ENCODE data around the gene AP2A1. TPM values are rescaled to one million over a fixed set of nuclear protein-coding genes. Genes with fewer than 3 reads are reported as not detected.
A peak's percentile ranks its signal among the peaks of the same experiment; 100 is the strongest.

Gene AP2A1
- total and polyA plus RNA-seq, 10 of the 15 experiments (the other 5 are each of a cell fraction or from before 2014, with no cell fraction given) = 0.68 to 78.8 (median 33.8) TPM

GRCh38 chr19:49814010-49814409, 47.2 kb downstream of the AP2A1 start:
- H3K4me3 ChIP-seq = no peak overlapping the region
- H3K27ac ChIP-seq (ENCODE audit: control insufficient read depth, insufficient read depth) = no peak overlapping the region
- no TSS peak for BruUV-seq (replicated peaks)
- ChIA-PET SMC1A (ENCODE audit: uncharacterized antibody, unreplicated experiment) (interaction anchor here (1.0 to 2.3 kb wide), 2 partner anchors 29 to 55 kb away, joined by 3 to 6 read pairs; no protein-coding TSS in a partner anchor), RAD21 (ENCODE audit: unreplicated experiment) (interaction anchor here (0.6 to 1.4 kb wide), 2 partner anchors 56 to 96 kb away, joined by 3 to 12 read pairs; no protein-coding TSS in a partner anchor), CTCF (no interaction called here), POLR2A (interaction anchor here (0.7 to 1.5 kb wide), 2 partner anchors 37 to 1485 kb away, joined by 3 to 6 read pairs; partner anchors contain the start of gene PTOV1)
- no peak for TF ChIP-seq SREBF1 (IDR thresholded peaks at IDR 0.05; ENCODE audit: low read length)
- no peak for TF ChIP-seq NFYB (IDR thresholded peaks at IDR 0.05; ENCODE audit: insufficient read depth, low read depth, low read length)
- TF ChIP-seq TCF3 (IDR thresholded peaks at IDR 0.05; ENCODE audit: borderline replicate concordance, insufficient read depth, low read depth, low read length) = no peak
- no peak for TF ChIP-seq EGR1 (IDR thresholded peaks at IDR 0.05; ENCODE audit: borderline replicate concordance in 1 of 2, low read depth in 2 of 2, low read length in 2 of 2)
- peak overlapping the region; percentile 88 for H3K4me2 ChIP-seq (ENCODE audit: control insufficient read depth, insufficient read depth)
- peaks cover 9% of the 10 kb centered on the region for H3K79me2 ChIP-seq (ENCODE audit: control insufficient read depth, insufficient read depth, low read length)
- H3K9ac ChIP-seq (ENCODE audit: control insufficient read depth, insufficient read depth, low read length) = no peak overlapping the region
- no peaks in the 10 kb centered on the region for H3K27me3 ChIP-seq (replicated peaks in 1 of 2; ENCODE audit: control insufficient read depth in 2 of 2, insufficient read depth in 2 of 2, low read length in 1 of 2)
- in situ Hi-C loops (cut with MboI) (no loop called here), intact Hi-C loops (cut with micrococcal nuclease; ENCODE audit: unreplicated experiment) (no loop called here)
- no peaks in the 10 kb centered on the region for H4K20me1 ChIP-seq (ENCODE audit: control insufficient read depth, insufficient read depth)
- H2AFZ ChIP-seq (ENCODE audit: control insufficient read depth, low read depth, low read length) = peak overlapping the region; percentile 94
- H3K36me3 ChIP-seq (ENCODE audit: control insufficient read depth in 2 of 2, insufficient read depth in 2 of 2, low read length in 1 of 2) = no peaks in the 10 kb centered on the region
- 67% methylated on average over 1 of the region's 1 CpG for WGBS (ENCODE audit: insufficient coverage, insufficient replicate concordance, low lambda C conversion rate, missing lambda C conversion rate)
- DNase-seq (ENCODE audit: low read depth, low spot score) = no peak
- H3K4me1 ChIP-seq (ENCODE audit: control insufficient read depth, insufficient read depth, low read length) = peaks cover 7% of the 10 kb centered on the region
- no peaks in the 10 kb centered on the region for H3K9me3 ChIP-seq (replicated peaks; ENCODE audit: control insufficient read depth, insufficient read depth, low read length)
- ATAC-seq = no peak
- FAIRE-seq = no peak

- H3K36me3 ChIP-seq (ENCODE audit: control insufficient read depth in 2 of 2, insufficient read depth in 2 of 2, low read length in 1 of 2) = peaks cover 0 to 6% of the 10 kb centered on the region in 2 experiments; a peak in 2 of 4 replicates
- peaks cover 8% of the 10 kb centered on the region for H3K4me1 ChIP-seq (ENCODE audit: control insufficient read depth, insufficient read depth, low read length)
- CTCF ChIA-PET = no interaction called here
- no TSS peak for BruUV-seq (replicated peaks)
- in situ Hi-C loops (cut with MboI) = no loop called here
- DNase-seq (ENCODE audit: low read depth, low spot score) (no peak), ATAC-seq (no peak), FAIRE-seq (no peak)
- intact Hi-C loops (cut with micrococcal nuclease; ENCODE audit: unreplicated experiment) = no loop called here
- no peak overlapping the region for H3K4me3 ChIP-seq
- H3K4me2 ChIP-seq (ENCODE audit: control insufficient read depth, insufficient read depth) = no peak overlapping the region
- H3K9ac ChIP-seq (ENCODE audit: control insufficient read depth, insufficient read depth, low read length) = no peak overlapping the region
- RAD21 ChIA-PET (ENCODE audit: unreplicated experiment) = no interaction called here
- H3K27me3 ChIP-seq (replicated peaks in 1 of 2; ENCODE audit: control insufficient read depth in 2 of 2, insufficient read depth in 2 of 2, low read length in 1 of 2) = no peaks in the 10 kb centered on the region
- no peak overlapping the region for H3K27ac ChIP-seq (ENCODE audit: control insufficient read depth, insufficient read depth)
- H2AFZ ChIP-seq (ENCODE audit: control insufficient read depth, low read depth, low read length) = no peak overlapping the region
- peaks cover 24% of the 10 kb centered on the region for H3K79me2 ChIP-seq (ENCODE audit: control insufficient read depth, insufficient read depth, low read length)
- TF ChIP-seq TBL1XR1 (IDR thresholded peaks at IDR 0.05; ENCODE audit: low read depth, low read length) = no peak
- TF ChIP-seq HSF1 (IDR thresholded peaks at IDR 0.05; ENCODE audit: low read depth, low read length) = no peak
- TF ChIP-seq IRF4 (IDR thresholded peaks at IDR 0.05; ENCODE audit: low read depth, low read length) = no peak
- TF ChIP-seq DPF2 (IDR thresholded peaks at IDR 0.05) = no peak
- no peak for TF ChIP-seq ZNF687 (IDR thresholded peaks at IDR 0.05)
- no peak for TF ChIP-seq NFYA (IDR thresholded peaks at IDR 0.05; ENCODE audit: borderline replicate concordance, low read depth, low read length)
- 74% methylated on average over 14 of the region's 14 CpGs for WGBS (ENCODE audit: insufficient coverage, insufficient replicate concordance, low lambda C conversion rate, missing lambda C conversion rate)
- SMC1A ChIA-PET (ENCODE audit: uncharacterized antibody, unreplicated experiment) = no interaction called here
- POLR2A ChIA-PET = no interaction called here
- no peaks in the 10 kb centered on the region for H3K9me3 ChIP-seq (replicated peaks; ENCODE audit: control insufficient read depth, insufficient read depth, low read length)
- no peaks in the 10 kb centered on the region for H4K20me1 ChIP-seq (ENCODE audit: control insufficient read depth, insufficient read depth)
These were observed 49.8 kb downstream of the AP2A1 start for GRCh38 chr19:49816590-49816989.

Measured in GM12878 (cell line).